ENCODE data around the gene ZBTB1. TPM values are rescaled to one million over a fixed set of nuclear protein-coding genes. Genes with fewer than 3 reads are reported as not detected.
A peak's percentile ranks its signal among the peaks of the same experiment; 100 is the strongest.
"Not testable (repeated sequence)": the region's sequence is repeated elsewhere in the genome, so short reads cannot be mapped to it uniquely, and the experiment has no call there.

Gene ZBTB1
- total RNA-seq, 1 experiment from 2014 or later: 49.9 TPM

DNA sequence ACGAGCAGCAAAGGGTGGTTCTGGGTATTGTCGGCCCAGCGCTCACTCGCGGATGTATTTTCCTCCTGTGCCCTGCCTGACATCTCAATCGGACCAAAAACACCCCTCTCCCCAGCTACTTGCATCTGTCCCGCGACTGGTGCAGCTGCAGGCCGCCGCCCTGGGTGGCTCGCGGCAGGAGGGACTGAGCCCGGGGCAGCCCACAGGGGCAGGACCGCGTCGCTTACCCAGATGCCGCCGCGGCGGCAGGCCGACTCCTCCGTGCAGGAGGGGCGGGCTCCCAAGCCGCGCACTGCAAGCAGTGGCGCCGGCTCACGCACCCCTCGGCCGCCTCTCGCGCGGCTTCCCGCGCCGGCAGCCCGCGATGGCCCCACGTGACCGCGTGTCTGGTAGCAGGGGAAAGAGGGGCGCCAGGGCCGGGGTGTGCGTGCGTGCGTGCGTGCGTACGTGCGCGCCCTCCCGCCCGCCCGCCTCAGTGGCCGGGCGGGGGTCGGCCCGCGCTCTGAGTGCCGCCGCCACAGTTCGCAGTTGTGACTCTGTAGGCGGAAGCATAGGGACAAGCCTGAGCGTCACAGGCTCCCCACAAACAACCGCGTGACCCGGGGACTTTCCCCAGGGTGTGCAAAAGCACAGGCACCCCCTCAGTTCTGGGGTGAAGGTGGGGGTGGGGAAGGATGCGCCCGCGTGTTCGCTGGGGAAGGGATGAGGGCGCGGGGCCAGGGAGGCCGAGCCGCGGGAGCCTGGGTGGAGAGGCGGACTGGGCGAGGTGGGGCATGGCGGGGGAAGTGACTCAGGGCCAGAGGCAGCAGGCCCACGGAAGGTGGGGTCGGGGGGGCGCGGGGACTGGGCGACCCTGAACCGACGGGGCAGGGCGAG lies 898 bp upstream of the ZBTB1 start, which contains the start of gene ZBTB25:
Gene ZBTB25 (minus strand): TSS at position 405 of the 876 bp plus-strand sequence. CDS start 13,305 bp downstream, outside the sequence.
- peaks cover 24% of the 10 kb centered on the region for H3K36me3 ChIP-seq
- peak within 1 kb of the TSS; percentile 93 for H3K4me3 ChIP-seq
- peaks cover 37% of the 10 kb centered on the region for H3K4me1 ChIP-seq (replicated peaks)
- peak; percentile 89 to 93 for DNase-seq (ENCODE audit: low read depth in 1 of 2, low spot score in 2 of 2)
- H3K27ac ChIP-seq: peak within 1 kb of the TSS; percentile 96
- no peaks in the 10 kb centered on the region for H3K27me3 ChIP-seq (replicated peaks)
- no peaks in the 10 kb centered on the region for H3K9me3 ChIP-seq (replicated peaks)

DNA sequence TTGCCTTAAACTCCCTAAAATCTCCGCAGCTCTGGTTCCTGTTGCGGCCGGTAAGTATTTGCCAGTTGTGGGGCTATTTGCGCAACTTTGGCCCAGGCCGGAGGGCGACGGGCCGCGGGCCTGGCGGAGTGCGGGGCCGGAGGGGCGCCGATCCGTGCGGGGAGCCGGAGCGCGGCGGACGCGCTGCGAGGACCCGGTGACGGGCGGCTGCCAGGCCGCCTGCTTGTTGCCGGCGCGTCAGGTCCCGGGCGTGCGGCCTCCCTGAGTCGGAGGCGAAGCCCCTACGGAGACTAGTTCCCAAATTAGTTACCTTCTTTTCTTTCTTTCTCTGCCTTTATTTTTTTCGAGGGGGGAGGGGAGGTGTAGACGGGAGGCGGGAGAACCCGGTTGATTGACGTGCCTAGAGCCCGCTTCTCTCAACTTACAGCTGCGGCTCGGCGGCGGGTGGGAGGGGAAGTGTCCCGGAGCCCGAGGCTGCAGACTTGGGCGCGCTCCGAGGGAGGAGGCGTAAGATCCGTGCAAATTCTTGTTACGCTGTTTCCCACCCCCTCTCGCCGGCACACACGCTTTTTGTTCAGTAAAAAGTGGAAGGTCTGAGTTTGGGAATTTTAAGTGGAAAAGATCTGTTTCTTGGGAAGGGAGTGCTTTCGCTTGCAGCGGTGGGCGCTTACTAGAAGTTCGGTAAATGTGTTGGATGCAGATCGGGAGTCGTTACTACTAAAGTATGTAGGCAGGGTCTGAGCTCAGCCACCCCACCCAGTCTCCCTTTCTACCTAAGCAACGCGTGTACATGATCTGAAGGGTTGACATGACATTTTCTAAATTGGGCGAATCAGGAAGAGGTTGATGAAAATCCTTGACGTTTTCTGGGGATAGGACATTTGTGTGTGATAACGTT lies 576 bp downstream of the ZBTB1 start:
- Histone ChIP-seq H3K4me3 (peak overlapping the region; percentile 93), H3K36me3 (peaks cover 24% of the 10 kb centered on the region), H3K9me3 (replicated peaks) (no peaks in the 10 kb centered on the region), H3K27me3 (replicated peaks) (no peaks in the 10 kb centered on the region), H3K4me1 (replicated peaks) (peaks cover 41% of the 10 kb centered on the region), H3K27ac (peak overlapping the region; percentile 96)
- peak; percentile 85 to 88 for DNase-seq (ENCODE audit: low read depth in 1 of 2, low spot score in 2 of 2)

DNA sequence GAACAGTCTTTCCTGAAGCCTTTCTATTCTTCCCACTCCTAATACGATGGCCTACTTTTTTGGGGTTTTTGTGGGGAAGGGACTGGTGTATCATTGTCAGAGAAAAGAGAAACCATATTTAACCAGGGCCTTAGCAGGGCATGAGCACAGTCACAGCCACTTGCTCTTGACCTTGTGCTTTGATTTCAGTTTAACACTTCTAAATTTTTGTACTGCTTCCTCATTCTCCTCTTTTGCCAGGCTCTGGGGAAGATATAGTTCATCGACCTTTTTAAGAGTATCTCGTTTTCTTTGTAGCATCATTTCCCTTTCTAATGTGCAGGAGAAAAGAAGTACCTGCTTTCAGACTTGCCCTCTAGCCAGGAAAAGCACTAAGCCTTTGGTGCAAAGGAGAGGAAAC lies 2.2 kb downstream of the ZBTB1 start:
- H3K4me3 ChIP-seq: peak overlapping the region; percentile 93
- H3K4me1 ChIP-seq (replicated peaks): peaks cover 48% of the 10 kb centered on the region
- peaks cover 33% of the 10 kb centered on the region for H3K36me3 ChIP-seq
- no peak overlapping the region for H3K27ac ChIP-seq
- H3K9me3 ChIP-seq (replicated peaks): no peaks in the 10 kb centered on the region
- no peaks in the 10 kb centered on the region for H3K27me3 ChIP-seq (replicated peaks)
- DNase-seq (ENCODE audit: low read depth in 1 of 2, low spot score in 2 of 2): no peak

DNA sequence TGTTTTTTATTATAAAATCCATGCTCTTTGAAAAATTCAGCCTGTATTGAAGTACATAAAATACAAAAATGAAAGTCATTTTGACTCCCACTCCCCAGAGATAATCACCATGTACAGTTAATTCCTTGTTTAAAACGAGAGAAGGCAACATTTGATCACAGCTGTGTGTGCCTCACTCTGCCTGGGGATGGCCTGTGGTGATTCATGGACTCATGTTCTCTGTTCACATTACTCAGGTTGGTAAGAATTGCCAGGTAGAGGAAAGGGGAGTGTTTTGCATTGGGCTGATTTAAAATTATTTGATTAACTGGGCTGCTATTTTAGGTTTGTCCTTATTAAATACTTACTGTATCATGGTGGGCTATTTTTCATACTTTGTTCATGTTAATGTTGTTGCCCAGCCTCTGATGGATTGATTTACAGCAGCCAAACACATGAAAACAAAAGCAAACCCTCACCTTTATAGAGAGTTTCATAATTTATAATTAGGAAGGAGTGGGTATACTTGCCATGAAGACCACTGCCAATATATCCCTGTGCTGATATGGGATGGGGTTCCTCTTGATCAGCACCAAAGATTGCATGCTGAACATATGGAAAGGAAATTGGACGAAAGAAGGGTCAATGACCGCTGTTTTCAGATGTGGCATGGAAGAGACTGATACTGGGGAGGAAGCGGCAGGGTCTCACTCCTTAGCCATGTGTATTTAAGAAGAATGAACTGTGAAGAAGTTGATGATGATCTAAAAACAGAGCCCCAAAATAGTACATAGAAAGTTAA lies 3.0 kb downstream of the ZBTB1 start:
- no peak for DNase-seq (ENCODE audit: low read depth in 1 of 2, low spot score in 2 of 2)
- peaks cover 40% of the 10 kb centered on the region for H3K4me1 ChIP-seq (replicated peaks)
- no peak overlapping the region for H3K4me3 ChIP-seq
- H3K27me3 ChIP-seq (replicated peaks): no peaks in the 10 kb centered on the region
- no peak overlapping the region for H3K27ac ChIP-seq
- H3K36me3 ChIP-seq: peaks cover 35% of the 10 kb centered on the region
- no peaks in the 10 kb centered on the region for H3K9me3 ChIP-seq (replicated peaks)

DNA sequence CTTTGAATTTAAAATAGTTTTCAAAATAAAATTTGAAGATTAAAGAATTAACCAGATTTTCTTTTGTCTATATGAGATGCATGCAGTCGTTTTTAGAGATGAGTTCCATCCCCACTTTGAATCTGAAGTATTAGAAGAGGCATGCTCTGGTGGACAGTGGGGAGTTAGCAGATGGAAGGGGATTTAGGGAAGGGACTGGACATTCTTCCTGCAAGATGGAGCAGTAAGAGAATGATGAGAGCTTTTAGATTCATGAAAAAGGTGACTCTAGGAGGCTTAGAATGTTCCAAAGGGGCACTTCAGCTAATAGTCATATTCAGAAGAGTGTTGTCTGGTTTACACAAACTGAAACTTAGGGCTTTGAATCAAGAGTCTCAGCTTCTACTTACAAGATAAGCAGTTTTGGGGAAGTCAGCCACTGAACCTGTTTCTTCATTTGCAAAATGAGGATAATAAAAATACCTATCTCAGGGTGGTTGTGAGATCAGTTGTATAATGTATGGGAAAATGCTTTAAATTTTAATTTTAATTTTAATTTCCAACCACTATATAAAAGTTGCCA lies 3.7 kb downstream of the ZBTB1 start:
- no peak for DNase-seq (ENCODE audit: low read depth in 1 of 2, low spot score in 2 of 2)
- no peak overlapping the region for H3K4me3 ChIP-seq
- H3K4me1 ChIP-seq (replicated peaks): peaks cover 38% of the 10 kb centered on the region
- H3K9me3 ChIP-seq (replicated peaks): no peaks in the 10 kb centered on the region
- no peaks in the 10 kb centered on the region for H3K27me3 ChIP-seq (replicated peaks)
- no peak overlapping the region for H3K27ac ChIP-seq
- H3K36me3 ChIP-seq: peaks cover 42% of the 10 kb centered on the region

DNA sequence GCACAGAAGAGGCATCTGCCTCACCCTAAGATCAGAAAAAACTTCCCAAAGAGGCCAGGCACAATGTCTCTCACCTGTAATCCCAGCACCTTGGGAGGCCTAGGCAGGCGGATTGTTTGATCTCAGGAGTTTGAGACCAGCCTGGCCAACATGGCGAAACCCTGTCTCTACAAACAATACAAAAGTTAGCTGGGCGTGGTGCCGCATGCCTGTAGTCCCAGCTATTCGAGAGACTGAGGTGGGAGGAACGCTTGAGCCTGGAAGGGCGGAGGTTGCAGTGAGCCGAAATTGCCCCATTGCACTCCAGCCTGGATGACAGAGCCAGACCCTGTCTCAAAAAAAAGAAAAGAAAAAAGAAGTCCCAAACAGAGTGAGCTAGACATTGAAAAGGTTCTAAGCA lies 4.5 kb downstream of the ZBTB1 start:
- H3K27me3 ChIP-seq (replicated peaks): no peaks in the 10 kb centered on the region
- peaks cover 38% of the 10 kb centered on the region for H3K4me1 ChIP-seq (replicated peaks)
- no peak overlapping the region for H3K4me3 ChIP-seq

DNA sequence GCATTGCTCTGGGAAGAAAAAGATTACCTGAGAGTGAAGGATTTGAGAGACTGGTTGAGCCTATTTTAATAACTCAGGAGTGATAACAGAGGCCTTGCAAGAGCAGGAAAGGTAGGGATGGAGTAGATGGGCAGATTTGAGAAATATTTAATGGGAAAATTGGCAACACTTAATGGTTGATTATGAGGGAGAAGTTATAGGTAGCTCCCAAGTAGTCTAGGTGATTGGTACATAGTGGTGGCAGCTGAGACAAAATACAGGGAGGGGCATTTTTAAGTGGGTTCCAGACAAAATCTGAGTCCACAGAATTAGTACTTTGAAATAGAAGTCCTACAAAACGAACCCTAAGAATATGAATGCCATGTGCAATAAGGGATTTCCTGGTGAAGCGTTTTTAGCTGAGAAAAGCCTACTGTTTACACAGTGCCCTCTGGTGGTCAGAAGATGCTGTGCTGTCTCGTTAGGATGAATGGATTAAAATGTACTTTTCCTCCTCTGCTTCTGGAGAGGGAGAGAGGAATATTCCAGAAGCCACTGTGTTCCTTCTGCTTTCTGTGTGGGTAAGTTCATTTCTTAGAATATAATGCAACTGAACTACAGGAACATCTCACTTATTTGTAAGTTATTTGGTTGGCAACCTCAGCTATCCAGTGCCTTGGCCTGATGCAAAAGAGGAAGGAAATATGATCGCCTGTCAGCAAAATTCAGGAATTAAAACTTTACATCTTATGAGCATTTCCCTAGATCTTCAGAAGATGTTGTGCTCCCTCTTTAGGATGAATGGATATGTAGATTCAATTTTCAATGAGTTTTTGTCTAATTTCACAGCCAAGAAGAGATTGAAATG lies 6.5 kb downstream of the ZBTB1 start:
- peaks cover 38% of the 10 kb centered on the region for H3K4me1 ChIP-seq (replicated peaks)
- H3K9me3 ChIP-seq (replicated peaks): no peaks in the 10 kb centered on the region
- H3K36me3 ChIP-seq: peaks cover 32% of the 10 kb centered on the region
- peak; percentile 52 to 55 for DNase-seq (ENCODE audit: low read depth in 1 of 2, low spot score in 2 of 2)
- H3K27ac ChIP-seq: no peak overlapping the region
- no peak overlapping the region for H3K4me3 ChIP-seq
- H3K27me3 ChIP-seq (replicated peaks): no peaks in the 10 kb centered on the region

More for the DNA sequence above, 4.5 kb downstream of the ZBTB1 start:
- no peak for DNase-seq (ENCODE audit: low read depth in 1 of 2, low spot score in 2 of 2)
- Histone ChIP-seq H3K9me3 (replicated peaks) (no peaks in the 10 kb centered on the region), H3K36me3 (peaks cover 43% of the 10 kb centered on the region), H3K27ac (no peak overlapping the region)

DNA sequence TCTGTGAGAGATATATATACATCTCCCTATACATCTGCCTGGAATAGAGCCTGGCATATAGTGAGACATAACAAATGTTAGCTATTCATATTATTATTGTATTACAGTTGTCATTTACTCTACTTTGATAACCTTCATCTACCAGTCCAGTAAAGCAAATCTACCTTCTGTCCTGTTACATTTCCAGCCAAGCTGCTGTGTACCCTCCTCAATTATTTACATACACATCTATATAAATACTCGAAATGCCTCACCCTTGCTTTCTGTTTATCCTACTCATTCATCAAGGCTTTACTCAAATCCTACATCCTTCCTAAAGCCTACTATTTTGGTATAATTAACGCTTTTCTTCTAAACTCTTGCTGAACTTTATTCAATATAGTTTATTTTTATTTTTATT lies 8.7 kb downstream of the ZBTB1 start:
- H3K27me3 ChIP-seq (replicated peaks): no peaks in the 10 kb centered on the region
- H3K4me3 ChIP-seq: no peak overlapping the region
- peaks cover 21% of the 10 kb centered on the region for H3K4me1 ChIP-seq (replicated peaks)
- no peak overlapping the region for H3K27ac ChIP-seq
- peaks cover 22% of the 10 kb centered on the region for H3K36me3 ChIP-seq
- DNase-seq (ENCODE audit: low read depth in 1 of 2, low spot score in 2 of 2): no peak
- H3K9me3 ChIP-seq (replicated peaks): no peaks in the 10 kb centered on the region

DNA sequence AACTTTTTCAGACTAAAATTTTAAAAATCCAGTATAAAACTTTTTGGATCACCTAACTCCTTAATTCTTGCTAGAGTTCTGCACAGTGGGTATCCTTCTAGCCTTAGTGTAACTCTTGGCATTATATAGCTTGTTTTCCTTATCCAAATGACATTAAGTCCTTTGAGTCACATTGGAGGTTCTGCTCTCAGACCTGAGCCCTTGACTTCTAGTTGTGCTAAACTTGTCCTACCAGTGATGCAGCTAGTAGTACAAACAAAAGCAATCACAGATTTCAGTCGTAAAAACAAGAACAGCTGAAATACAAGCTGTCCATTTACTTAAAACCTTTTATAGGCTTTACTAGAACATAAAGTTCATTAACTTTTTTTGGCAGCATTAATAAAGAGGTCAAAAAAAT lies 10.5 kb downstream of the ZBTB1 start:
- peaks cover 15% of the 10 kb centered on the region for H3K4me1 ChIP-seq (replicated peaks)
- H3K36me3 ChIP-seq: peaks cover 22% of the 10 kb centered on the region
- no peak for DNase-seq (ENCODE audit: low read depth in 1 of 2, low spot score in 2 of 2)
- H3K4me3 ChIP-seq: no peak overlapping the region
- H3K9me3 ChIP-seq (replicated peaks): no peaks in the 10 kb centered on the region
- H3K27ac ChIP-seq: no peak overlapping the region
- H3K27me3 ChIP-seq (replicated peaks): no peaks in the 10 kb centered on the region

DNA sequence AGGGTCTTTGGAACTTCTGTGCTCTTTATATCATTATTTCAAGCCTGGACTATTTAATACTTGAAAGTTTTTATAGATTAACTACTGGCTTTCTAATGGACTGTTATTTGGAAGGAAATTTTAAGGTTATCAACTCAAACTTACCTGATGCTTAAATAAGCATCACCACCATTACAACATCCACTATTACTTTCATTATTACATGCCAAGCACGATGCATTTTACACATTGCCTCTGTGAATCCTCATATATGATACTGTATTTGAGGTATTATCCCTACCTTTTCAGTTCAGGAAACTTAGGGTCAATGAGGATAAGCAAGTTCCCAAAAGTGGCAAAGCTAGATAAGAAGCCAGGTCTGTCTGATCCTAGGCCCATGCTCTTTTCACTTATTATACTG lies 12.4 kb downstream of the ZBTB1 start:
- H3K4me1 ChIP-seq (replicated peaks): no peaks in the 10 kb centered on the region
- no peak for DNase-seq (ENCODE audit: low read depth in 1 of 2, low spot score in 2 of 2)
- H3K4me3 ChIP-seq: no peak overlapping the region
- no peak overlapping the region for H3K27ac ChIP-seq
- H3K27me3 ChIP-seq (replicated peaks): no peaks in the 10 kb centered on the region
- peaks cover 23% of the 10 kb centered on the region for H3K36me3 ChIP-seq
- no peaks in the 10 kb centered on the region for H3K9me3 ChIP-seq (replicated peaks)

DNA sequence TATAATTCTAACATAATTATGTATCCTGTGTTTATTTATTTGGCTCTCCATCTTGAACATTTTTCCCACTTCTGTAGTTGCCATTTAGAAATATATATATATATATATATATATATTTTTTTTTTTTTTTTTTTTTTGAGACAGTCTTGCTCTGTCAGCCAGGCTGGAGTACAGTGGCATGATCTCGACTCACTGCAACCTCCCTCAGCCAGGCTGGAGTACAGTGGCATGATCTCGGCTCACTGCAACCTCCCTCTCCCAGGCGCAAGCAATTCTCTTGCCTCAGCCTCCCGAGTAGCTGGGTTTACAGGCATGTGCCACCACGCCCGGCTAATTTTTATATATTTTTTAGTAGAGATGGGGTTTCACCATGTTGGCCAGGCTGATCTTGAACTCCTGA lies 13.1 kb downstream of the ZBTB1 start:
- DNase-seq (ENCODE audit: low read depth in 1 of 2, low spot score in 2 of 2): not testable (repeated sequence)

DNA sequence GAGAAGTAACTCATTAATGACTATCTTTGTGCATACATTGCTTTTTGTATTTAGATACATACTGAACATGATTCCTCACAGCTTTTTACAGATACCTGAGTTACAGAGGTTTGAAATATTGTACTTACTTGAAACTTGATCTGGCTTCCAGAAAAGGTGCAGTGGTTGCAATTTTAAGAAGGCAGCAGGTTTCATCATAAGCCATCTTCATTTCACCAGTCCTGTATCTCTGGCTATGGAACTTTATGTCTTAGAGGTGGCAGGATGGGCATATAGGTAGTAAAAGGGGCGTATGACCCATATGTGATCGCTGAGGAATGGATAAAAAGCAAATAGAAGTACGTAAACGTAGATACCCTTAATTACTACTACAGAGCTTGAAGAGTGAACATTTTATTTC lies 13.7 kb downstream of the ZBTB1 start:
- no peaks in the 10 kb centered on the region for H3K9me3 ChIP-seq (replicated peaks)
- H3K27ac ChIP-seq: no peak overlapping the region
- DNase-seq (ENCODE audit: low read depth in 1 of 2, low spot score in 2 of 2): no peak

More for the DNA sequence above, 13.1 kb downstream of the ZBTB1 start:
- H3K27me3 ChIP-seq (replicated peaks); H3K9me3 ChIP-seq (replicated peaks); H3K4me3 ChIP-seq; H3K4me1 ChIP-seq (replicated peaks); H3K27ac ChIP-seq: not testable (repeated sequence)
- H3K36me3 ChIP-seq: peaks cover 29% of the 10 kb centered on the region

More for the DNA sequence above, 13.7 kb downstream of the ZBTB1 start:
- Histone ChIP-seq H3K36me3 (peaks cover 29% of the 10 kb centered on the region), H3K4me3 (no peak overlapping the region), H3K4me1 (replicated peaks) (no peaks in the 10 kb centered on the region), H3K27me3 (replicated peaks) (no peaks in the 10 kb centered on the region)
